GM12892 (cell line): ENCODE results near the gene ZNF654.

ENCODE experiments used
- POLR2A ChIP-seq: IDR thresholded peaks from 2 replicates; pipeline ENCODE4 v1.6.1; 2011; ENCODE audit warnings: low read depth, low read length, control low read depth
- POLR2AphosphoS5 ChIP-seq: IDR thresholded peaks from 2 replicates; pipeline ENCODE4 v1.6.1; 2011; ENCODE audit warnings: low read depth, low read length, control low read depth
- TAF1 ChIP-seq: IDR thresholded peaks from 2 replicates; pipeline ENCODE4 v1.6.1; 2011; ENCODE audit warnings: low read depth, mild to moderate bottlenecking, control low read depth, low read length, borderline replicate concordance

DNA sequence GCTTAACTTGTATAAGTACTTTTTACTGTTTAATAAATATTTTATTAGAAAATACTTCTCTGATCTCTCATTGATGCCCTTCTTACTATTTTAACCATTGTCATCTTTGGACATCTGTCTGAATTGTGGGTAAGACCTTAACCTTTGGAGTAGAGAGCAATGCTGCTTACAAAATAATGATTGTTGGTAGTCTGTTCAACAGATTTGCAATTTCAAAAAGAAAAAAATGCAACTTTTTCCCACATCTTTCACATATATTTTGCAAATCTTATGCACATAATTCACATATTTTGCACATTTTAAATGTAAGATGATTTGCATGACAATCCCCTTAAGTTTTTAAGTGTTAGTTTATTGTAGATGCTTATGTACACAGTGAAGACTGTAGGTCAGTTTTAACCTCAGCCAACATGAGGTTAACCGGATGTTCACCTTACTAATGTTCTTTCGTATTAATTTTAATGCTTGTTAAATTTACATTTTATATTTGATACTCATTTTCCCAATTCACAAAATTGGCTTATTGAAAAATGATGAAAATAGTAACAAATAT lies 107.4 kb downstream of the ZNF654 start:
- TF ChIP-seq POLR2A (no peak), POLR2AphosphoS5 (no peak), TAF1 (no peak)
